ENCODE measurements around the gene TBC1D16. TPM values are rescaled to one million over a fixed set of nuclear protein-coding genes. Genes with fewer than 3 reads are reported as not detected.
A peak's percentile ranks its signal among the peaks of the same experiment; 100 is the strongest.

The TBC1D16 gene
- total RNA-seq, 4 donors from 2014 or later, result 6.4 to 20.2 (median 11.5) TPM

GRCh38 chr17:79977708-79978547, 57.7 kb downstream of the TBC1D16 start:
- Histone ChIP-seq H3K27me3 (no peaks in the 10 kb centered on the region), H3K27ac (peak overlapping the region in 2 of 4 donors; percentile 4 to 47), H3K9me3 (no peaks in the 10 kb centered on the region), H3K36me3 (peaks cover 0 to 17% (median 0%) of the 10 kb centered on the region in 3 donors), H3K4me3 (no peak overlapping the region), H3K4me1 (peaks cover 0 to 24% (median 3%) of the 10 kb centered on the region in 3 donors)
- whole genome bisulfite sequencing, 2 donors, result 85 to 95% methylated on average over 16 to 23 of the region's 47 CpGs
- intact Hi-C loops (cut with DNase I), result no loop called here
- no peak for TF ChIP-seq CTCF (IDR thresholded peaks at IDR 0.05)
- TF ChIP-seq POLR2A (IDR thresholded peaks at IDR 0.05), result no peak
- DNase-seq, result no peak

DNA sequence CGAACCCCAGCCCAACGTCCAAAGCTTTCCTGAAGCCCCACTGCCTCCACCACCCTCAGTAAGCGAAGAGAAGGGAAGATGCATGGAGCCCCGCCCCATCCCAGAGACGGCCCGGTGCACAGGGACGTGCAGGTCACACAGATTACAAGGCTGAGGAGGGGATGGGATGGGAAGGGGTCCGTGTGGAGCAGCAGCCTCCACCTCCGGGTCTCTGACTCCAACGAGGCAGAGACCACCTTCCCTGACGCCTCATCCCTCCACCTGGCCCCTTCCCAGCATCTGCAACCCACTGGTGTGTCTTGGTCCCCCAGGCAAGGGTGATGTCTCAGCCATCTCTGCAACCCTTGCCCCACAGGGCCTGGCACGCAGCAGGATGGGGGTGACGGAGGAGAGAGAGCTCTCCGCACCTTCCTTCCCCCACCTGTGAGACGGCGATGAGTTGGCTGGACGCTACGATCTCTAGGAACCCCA, 58.5 kb downstream of the TBC1D16 start:
- Histone ChIP-seq H3K4me3 (no peak overlapping the region), H3K36me3 (peaks cover 0 to 25% (median 0%) of the 10 kb centered on the region in 3 donors), H3K27ac (no peak overlapping the region), H3K4me1 (peaks cover 0 to 24% (median 3%) of the 10 kb centered on the region in 3 donors), H3K9me3 (no peaks in the 10 kb centered on the region), H3K27me3 (no peaks in the 10 kb centered on the region)
- DNase-seq, result no peak
- no peak for TF ChIP-seq POLR2A (IDR thresholded peaks at IDR 0.05)
- no peak for TF ChIP-seq CTCF (IDR thresholded peaks at IDR 0.05)
- 95% methylated on average over 8 of the region's 18 CpGs; no CpG with 5 or more reads in 1 of the 2 donors for WGBS, 2 donors
- intact Hi-C loops (cut with DNase I), result no loop called here

DNA sequence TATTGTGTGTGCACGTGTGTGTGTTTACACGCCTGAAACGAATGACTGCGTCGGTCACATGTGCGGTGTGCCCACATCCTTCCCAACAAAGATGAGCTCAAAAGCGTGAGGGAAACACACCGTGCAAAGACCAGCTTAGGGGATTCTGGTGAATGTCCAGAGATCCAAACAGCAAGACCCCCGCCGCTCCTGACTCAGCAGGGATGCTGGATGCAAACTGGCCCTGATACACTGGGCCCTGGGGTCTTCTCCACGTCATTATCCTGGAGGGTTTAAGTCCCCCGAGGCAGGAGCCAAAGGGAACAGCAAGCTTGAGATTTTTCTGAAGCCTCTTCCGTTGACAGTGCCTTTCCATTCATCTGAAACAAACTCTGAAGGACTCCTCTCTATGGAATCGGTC, 59.2 kb downstream of the TBC1D16 start:
- no peak overlapping the region for H3K27ac ChIP-seq
- no peak for DNase-seq
- intact Hi-C loops (cut with DNase I), result no loop called here

DNA sequence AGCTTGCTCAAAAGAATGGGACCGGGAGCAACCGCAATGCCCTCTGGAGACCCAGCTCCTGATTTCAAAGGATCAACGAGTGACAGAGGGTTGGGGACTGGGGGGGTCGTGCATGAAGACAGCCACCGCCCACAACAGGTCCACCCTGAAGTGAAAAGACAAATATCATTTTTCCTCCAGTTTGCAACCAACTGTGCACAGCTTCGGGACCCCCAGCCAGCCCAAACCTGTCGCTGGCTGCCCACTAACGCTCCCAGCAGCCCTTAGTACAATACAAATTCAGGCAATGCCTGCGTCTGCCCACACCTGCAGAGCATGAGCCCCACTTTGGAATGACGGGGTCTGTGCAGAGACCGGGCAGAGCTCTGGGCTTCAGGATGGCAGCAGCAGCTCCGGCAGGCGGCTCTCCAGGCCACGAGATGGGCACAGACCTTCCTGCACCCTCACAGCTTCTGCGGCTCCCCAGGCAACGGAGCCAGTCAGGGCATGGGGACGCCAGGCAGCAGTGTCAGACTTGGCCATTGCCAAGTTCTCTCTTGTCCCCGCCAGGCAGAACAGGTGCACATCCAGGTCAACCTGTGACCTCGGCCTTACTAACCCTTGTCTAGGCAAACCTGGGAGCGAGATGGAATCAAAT, 60.1 kb downstream of the TBC1D16 start:
- H3K27me3 ChIP-seq, result no peaks in the 10 kb centered on the region

More for the DNA sequence above, 59.2 kb downstream of the TBC1D16 start:
- Histone ChIP-seq H3K36me3 (peaks cover 0 to 32% (median 0%) of the 10 kb centered on the region in 3 donors), H3K27me3 (no peaks in the 10 kb centered on the region), H3K9me3 (no peaks in the 10 kb centered on the region), H3K4me3 (no peak overlapping the region), H3K4me1 (peaks cover 0 to 24% (median 3%) of the 10 kb centered on the region in 3 donors)
- TF ChIP-seq POLR2A (IDR thresholded peaks at IDR 0.05) (no peak), CTCF (IDR thresholded peaks at IDR 0.05) (no peak)
- 82 to 89% methylated on average over 12 to 14 of the region's 14 CpGs for WGBS, 2 donors

More for the DNA sequence above, 60.1 kb downstream of the TBC1D16 start:
- no peak overlapping the region for H3K4me3 ChIP-seq
- no peaks in the 10 kb centered on the region for H3K9me3 ChIP-seq
- peaks cover 0 to 24% (median 3%) of the 10 kb centered on the region in 3 donors for H3K4me1 ChIP-seq
- 79 to 86% methylated on average over 9 to 10 of the region's 20 CpGs for WGBS, 2 donors
- no peak for DNase-seq
- TF ChIP-seq CTCF (IDR thresholded peaks at IDR 0.05), result no peak
- no peak for TF ChIP-seq POLR2A (IDR thresholded peaks at IDR 0.05)
- H3K36me3 ChIP-seq, result peaks cover 0 to 38% (median 0%) of the 10 kb centered on the region in 3 donors
- H3K27ac ChIP-seq, result peak overlapping the region in 2 of 4 donors; percentile 29 to 61
- intact Hi-C loops (cut with DNase I), result no loop called here

Data from esophagus squamous epithelium (tissue), 5 donors.